Dermis blood vessel endothelial cell (primary cell): Measurements from ENCODE around the gene TMEM191C. TPM values are rescaled to one million over a fixed set of nuclear protein-coding genes. Genes with fewer than 3 reads are reported as not detected.
"Not testable (repeated sequence)": the region's sequence is repeated elsewhere in the genome, so short reads cannot be mapped to it uniquely, and the experiment has no call there.

Experiments
- DNase-seq: peaks from one replicate; pipeline ENCODE4 v3.0.0; 2010
- total RNA-seq: library from RNA; depleted of rRNA; stranded (reverse); fragments of >200 nt; gene quantifications from 2 replicates; pipeline ENCODE4 v1.2.3, GENCODE V29; 2014

The TMEM191C gene
- total RNA-seq = 0.60 and 0.68 TPM in 2 replicates

DNA sequence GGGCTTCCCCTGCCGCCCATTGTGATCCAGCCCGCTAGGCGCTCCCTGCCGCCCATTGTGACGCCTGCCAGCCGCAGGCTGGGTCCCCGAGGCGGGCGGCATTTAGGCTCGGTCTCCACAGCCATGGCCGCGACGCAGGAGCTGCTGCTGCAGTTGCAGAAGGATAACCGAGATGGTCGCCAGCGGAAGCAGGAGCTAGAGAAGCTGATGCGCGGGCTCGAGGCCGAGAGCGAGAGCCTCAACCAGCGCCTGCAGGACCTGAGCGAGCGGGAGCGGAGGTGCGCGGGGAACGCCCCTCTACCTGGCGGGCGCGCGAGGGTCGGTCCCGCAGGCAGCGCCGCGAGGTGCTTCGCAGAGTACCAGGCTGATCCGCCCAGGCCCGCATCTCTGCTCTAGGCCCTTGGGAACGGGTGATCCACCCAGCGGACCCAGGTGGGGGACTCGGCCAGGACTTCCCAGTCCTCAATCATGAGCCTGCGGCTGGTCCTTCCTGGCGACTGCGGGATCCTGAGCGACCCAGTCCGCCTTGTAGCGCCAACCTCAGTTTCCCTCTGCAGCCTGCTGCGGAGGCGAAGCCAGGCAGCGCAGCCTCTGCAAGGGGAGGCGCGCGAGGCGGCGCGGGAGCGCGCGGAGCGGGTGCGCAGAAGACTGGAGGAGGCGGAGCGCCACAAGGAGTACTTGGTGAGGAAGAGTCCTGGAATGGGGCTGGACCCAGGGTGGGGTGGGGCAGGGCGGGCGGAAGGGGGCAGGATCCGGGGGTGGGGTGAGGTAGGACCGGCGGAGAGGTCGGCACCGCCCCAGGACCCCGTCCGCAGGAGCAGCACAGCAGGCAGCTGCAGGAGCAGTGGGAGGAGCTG, at the start of gene TMEM191C:
TMEM191C (plus strand) TSS at position 51 of the 857 bp plus-strand sequence; CDS start at position 124, 73 bp downstream.
- not testable (repeated sequence) for DNase-seq

DNA sequence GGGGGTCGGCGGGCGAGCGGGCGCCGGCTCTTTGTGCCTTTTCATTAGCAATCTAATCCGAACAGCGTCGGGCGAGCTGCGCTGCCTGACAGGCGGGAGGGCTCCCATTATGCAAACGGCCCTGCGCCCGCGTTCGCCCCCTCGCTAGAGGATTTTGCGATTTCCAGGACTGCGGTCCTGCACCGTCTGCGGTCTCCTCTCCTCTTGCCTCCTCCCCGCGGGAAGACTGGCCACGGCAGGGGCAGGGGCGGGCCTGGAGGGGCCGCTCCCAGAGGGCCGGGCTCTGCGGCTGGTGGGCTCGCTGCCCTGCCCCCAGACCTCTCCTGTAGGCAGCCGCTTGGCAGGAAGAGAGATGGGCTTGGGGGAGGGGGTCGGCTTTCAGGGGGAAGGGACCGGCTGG, 49.3 kb upstream of the TMEM191C start:
- DNase-seq = not testable (repeated sequence)

DNA sequence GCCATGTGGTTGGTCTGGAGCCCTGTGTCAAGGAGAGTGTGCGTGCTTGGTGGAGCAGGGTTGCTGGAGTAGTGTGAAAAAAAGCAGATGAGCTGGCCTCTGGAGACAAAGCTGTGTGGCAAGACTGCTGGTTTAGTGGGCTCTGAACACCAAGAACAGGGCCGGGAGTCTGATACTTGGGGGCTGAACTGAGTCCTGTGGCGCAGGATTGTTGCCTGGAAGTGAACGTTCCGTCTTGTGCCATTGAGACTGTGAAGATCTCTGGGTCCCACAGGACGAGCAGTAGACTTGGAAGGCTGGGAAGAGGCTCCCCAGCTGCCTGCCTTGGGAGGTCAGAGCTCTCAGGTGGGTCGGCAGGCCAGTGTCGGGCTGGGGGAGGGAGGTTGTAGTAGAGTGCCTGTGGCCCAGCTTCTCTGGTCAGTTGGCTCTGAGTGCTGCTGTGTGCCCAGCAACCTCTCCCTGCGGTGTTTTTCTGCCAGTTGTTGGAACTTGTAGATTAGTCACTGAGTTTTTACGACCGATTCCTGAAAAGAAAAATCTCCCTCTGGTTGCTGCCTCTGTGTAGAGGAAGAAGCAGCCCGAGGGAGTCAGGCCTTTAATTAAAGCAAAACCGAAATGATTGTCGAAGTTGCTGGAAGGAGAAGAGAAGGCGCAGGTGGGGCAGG, 48.1 kb upstream of the TMEM191C start:
- DNase-seq = not testable (repeated sequence)

DNA sequence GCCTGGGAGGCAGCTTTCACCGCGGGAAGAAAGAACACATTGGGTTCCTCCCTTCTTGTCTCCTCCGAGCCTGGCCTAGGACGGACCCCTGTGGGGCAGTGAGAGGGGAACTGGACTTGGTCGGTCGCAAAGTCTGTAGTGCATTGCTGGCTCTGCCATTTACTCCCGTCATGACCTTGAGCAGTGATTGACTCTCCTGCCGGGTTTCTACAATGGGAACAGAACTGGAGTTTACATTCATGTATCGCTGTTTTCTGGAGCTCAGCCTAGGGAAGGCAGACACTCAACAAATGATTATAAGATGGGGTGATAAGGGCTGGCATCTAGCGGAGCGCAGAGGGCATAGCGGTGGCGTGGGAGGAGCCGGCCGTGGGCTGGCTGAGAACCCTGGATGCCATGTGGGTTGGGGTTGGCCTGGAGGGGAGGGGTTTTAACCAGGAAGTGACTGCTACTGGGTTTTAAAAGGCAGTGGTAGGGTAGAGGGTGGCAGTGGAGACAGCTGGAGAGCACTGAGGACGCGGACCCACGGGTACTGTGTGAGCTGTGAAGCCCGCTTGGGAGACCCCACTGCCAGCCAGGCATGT, 46.9 kb upstream of the TMEM191C start:
- DNase-seq = not testable (repeated sequence)

GRCh38 chr22:21424084-21424709, 43.0 kb upstream of the TMEM191C start:
- not testable (repeated sequence) for DNase-seq

DNA sequence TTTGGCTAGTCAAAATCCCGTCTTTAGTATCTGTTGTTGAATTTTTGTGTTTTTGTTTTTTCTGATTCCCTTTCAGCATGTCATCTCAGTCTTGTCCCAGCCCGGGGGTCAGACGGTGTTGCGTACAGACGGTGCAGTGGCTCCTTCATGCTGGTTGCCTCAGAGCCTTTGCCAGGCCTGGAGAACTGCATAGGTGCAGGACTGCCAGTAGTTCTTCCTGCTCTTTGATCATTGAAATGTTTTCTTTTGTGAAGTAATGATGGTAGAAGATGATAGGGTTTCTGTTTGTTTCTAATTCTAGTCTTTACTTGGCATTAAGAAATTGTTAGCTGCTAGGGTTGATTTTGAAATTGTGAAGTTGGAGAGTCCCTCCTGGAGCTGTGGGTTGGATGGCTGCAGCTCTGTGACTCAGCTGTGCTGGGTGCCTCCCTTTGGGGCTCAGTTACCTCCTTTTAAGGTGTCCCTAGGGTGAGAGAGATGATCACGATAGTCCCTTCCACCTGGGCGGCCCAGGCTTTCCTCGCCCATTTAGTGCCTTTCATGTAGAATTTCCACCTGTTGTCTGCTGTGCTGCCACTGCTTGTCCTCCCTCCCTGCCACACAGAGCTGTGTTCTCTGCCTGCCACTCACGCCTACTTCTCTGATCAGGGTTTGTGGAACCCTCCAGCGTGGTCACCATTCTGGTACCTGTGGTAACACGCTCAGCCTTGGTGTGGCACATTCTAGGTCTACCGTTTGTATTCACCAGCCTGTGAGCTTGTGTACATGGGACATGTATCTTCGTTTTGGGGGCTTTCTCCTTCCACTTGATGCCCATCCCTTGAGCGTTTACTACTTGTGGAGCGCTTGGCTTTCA, 32.6 kb upstream of the TMEM191C start:
- not testable (repeated sequence) for DNase-seq

DNA sequence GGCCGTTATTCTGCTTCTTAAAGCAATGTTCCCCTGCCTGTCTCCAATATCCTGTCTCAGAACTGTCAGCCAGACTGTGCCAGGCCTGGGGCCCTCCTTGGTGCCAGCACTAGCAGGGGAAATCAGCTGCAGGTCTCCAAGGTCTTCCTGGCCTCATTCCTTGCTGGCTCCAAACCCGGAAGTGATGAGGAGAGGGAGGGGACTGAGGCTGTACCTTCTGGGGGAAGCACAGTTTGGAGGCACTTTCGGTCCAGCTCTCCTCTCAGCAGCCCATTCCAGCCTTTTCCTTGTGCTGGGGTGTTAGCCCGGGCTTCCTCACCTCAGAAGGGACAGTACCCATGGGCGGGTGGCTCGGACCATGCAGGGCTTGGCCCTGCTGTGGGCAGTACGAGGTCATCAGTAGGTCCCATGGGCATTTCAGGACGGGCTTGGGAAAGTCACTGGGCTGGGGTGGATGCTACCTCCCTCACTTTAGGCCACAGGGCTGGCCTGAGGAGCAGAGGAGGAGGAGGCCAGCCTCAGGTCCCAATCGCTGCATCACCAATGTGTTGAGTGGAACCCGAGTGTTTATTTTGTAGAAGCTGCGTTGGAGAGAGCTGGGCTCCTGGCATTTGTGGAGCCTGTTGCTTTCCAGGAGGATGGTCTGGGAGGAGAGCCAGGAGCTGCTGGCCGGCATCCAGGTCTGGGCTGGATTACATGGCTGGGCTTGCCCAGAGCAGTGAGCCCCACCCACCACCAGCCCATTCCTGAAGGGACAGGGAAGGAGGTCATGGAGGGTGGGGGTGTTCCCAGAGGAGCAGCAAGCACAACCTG, 31.0 kb upstream of the TMEM191C start:
- DNase-seq = not testable (repeated sequence)

DNA sequence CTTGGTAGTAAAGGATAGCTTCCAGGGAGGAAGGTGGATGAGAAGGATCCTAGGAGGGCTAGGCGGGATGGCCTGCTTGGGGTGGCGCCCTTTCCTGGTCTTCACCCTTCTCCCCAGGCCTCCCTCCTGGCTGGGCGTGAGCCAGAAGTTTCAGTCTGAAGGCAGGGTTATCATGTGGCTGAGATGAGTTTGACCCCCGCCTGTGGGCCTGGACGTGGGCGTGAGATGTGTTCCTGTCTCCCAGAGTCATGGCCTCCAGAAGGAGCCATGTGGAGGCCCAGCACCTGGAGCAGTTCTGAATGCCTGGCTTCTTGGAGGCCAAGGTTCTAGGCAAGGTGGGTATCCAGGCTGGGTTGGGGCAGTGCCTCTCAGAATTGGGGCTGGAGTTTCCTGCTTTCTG, 29.2 kb upstream of the TMEM191C start:
- not testable (repeated sequence) for DNase-seq

GRCh38 chr22:21440018-21440636, 27.1 kb upstream of the TMEM191C start:
- not testable (repeated sequence) for DNase-seq

DNA sequence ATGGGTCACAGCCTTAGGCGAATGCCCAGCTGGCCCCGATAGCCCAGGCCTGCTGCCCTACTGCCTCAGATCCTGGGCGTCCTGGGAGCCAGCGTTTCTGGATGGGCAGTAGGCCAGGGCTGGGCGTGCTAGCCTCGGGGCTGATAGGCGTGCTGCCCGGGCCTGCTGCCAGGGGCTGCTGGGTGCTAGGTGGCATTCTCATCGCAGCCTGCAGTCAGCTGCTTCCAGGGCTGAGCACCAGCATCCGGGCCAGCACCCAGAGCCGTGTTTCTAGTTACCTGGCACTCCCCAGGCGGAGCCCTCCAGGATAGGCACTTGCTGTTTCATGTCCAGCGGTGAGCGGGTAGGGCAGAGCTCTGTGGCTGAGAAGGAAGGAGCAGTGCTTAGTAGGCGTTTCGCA, 26.5 kb upstream of the TMEM191C start:
- DNase-seq = not testable (repeated sequence)

DNA sequence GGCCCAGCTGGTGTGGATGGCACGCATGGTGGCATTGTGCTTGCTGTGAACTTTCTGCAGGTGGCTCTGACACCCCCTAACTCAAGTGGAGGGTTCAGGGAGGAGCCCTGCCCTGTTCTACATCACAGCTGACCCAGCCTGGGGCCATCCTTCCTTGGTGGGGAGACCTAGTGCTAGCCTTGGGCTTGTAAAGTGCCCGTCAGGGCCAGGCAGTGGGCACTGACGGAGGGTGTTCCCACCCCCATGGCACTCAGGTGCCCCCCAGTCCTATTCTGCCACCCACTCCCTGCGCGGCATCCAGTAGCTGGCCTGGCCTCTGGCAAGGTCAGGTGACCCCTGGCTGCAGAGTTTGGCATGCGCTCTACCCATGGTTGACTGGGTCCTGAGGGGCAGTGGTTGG, 26.0 kb upstream of the TMEM191C start:
- not testable (repeated sequence) for DNase-seq

GRCh38 chr22:21442123-21442522, 25.1 kb upstream of the TMEM191C start:
- not testable (repeated sequence) for DNase-seq

GRCh38 chr22:21442646-21443045, 24.5 kb upstream of the TMEM191C start:
- DNase-seq = not testable (repeated sequence)

DNA sequence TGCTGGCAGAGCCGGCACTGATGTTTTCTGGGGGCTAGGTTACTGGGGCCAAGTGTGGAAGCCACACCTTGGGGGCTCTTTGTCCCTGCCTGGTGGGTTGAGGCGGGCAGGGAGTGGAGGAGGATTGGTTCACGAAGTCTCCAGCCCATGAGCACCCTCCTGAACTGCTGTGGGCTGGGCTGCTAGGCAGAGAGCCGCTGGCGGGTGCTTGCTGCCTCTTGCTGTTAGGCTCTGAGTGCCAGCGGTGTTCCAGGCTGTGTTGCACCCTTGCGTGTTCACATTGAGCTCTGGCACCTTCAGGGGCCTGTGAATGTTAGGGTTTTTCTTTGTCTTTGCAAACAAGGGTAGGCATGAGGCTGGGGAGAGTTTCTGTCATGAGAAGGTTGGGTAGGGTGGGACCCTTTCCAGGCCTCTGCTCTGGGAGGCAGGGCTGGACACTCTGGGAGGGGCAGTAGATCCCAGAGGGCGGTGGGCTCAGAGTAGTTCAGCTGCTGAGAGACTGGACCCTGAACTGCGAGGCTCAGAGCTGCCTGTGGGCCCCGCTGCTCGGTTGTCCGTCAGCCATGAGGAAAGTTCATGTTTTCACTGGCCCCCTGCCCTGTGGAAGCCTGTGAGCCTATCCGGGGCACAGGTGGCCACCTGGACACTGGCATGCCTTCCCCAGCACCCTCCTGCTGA, 24.0 kb upstream of the TMEM191C start:
- no peak for DNase-seq

- DNase-seq = no peak
These were observed 23.3 kb upstream of the TMEM191C start for GRCh38 chr22:21443735-21444421.

DNA sequence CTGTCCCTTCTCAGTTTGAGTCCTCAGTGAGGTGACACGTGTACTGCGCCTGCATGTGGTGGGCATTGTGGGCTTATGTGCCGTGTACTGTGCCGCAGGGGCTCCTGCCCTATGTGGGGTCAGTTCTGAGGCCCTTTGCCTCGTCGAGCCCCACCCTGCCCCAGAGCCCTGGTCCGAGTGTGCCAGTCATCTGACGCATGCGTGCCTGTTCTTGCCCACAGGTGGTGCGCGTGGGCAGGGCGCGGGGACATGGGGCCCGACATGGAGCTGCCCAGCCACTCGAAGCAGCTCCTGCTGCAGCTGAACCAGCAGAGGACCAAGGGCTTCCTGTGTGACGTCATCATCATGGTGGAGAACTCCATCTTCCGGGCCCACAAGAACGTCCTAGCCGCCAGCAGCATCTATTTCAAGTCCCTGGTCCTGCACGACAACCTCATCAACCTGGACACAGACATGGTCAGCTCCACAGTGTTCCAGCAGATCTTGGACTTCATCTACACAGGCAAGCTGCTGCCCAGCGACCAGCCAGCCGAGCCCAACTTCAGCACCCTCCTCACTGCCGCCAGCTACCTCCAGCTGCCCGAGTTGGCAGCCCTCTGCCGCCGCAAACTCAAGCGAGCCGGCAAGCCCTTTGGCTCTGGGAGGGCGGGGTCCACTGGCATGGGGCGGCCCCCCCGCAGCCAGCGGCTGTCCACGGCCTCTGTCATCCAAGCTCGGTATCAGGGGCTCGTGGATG, 22.3 kb upstream of the TMEM191C start:
- DNase-seq = no peak

GRCh38 chr22:21445437-21446127, 21.6 kb upstream of the TMEM191C start:
- DNase-seq = no peak
